GM21381 (cell line): Measurements from ENCODE around the gene HEATR5B.
"Not testable (repeated sequence)": the region's sequence is repeated elsewhere in the genome, so short reads cannot be mapped to it uniquely, and the experiment has no call there.

Source experiments
- ATAC-seq: cut with Tn5 transposase; IDR thresholded peaks from one replicate; pipeline ENCODE4 v1.9.1; 2021; ENCODE audit warnings: mild to moderate bottlenecking, moderate library complexity; ENCODE audit not compliant: unreplicated experiment

HEATR5B gene

GRCh38 chr2:36951027-36951518, 133.1 kb downstream of the HEATR5B start:
- ATAC-seq, result no peak

DNA sequence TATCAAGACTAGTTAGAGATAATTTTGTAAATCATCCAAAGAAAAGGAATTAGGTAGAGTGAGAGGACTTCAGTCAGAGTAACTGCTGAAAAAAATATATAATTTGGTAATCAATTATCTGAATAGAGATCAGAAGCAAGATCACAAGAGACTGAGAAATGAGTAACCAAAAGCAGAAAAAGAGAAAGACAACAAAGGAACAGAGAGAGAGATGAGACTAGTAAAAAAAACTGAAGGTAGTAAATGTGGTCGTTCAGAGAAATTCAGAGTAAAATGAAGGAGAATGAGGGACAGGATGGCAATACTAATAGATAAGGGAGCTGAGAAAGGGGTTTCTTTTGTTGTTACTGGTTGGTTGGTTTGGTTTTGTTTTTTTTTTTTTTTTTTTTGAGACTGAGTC, 134.3 kb downstream of the HEATR5B start:
- ATAC-seq, result no peak

- not testable (repeated sequence) for ATAC-seq
These were observed 138.9 kb downstream of the HEATR5B start for GRCh38 chr2:36945240-36945639.

DNA sequence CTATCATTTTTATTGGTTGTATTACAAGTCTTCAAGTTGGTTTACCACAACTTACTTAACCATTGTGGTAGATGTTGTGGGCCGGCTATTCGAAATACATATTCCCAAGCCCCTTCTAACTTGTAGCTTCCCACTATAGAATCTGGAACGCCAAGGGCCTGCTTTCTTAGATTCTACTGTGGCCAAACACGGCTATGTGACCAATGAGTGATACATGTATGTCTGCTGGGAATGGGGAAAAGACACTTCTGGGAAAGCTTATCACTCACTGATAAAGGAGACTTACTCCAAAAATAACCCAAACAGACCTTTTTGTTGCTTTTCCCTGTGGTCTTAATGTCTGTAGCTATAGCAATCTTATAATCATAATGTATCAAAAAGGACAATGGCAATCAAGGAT, 142.3 kb downstream of the HEATR5B start:
- ATAC-seq, result no peak

DNA sequence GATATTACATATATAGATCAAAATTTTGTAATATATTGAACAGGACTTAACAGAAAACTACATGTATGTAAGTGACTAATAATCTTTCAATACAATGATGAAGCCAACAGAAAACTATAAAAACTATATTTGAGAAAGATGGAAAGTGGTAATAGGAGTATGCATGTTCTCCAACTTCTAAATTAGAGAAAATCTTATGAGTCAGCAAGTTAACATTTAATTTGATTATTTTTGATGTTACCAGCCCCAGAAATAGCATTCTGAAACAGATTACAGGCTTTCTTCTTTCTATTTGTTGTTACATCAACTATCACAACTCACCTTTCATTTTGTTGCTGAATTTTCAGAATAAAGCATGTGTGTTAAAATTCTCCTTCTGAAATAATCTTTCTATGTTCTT, 147.6 kb downstream of the HEATR5B start:
- ATAC-seq, result not testable (repeated sequence)

DNA sequence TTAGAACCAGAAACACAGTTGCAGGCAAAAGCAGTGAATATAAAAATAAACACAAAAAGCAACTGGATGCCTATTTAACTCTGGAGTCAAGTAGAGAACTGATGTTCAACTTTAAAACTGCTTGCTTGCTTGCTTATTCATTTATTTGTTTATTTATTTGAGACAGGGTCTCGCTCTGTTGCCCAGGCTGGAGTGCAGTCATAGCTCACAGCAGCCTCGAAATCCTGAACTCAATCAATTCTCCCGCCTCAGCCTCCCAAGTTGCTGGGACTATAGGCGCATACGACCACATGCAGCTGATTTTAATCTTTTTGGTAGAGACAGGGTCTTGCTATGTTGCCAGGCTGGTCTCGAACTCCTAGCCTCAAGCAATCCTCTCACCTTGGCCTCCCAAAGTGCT, 152.5 kb downstream of the HEATR5B start:
- not testable (repeated sequence) for ATAC-seq
